HEK293 (cell line): ENCODE data around the gene NAT14.

Experiments used
- CTCF ChIA-PET: fragments of 350-600 bp; formaldehyde crosslinking; extraction: SDS; loops from one replicate; lab custom pipeline; 2021; ENCODE audit warnings: antibody characterized with exemption; lab: Yijun Ruan, JAX
- POLR2A ChIA-PET: fragments of 300-600 bp; formaldehyde crosslinking; extraction: SDS; loops from one replicate; lab custom pipeline; 2020; ENCODE audit warnings: antibody characterized with exemption, inconsistent platforms; lab: Yijun Ruan, JAX
- H3K27ac ChIP-seq: fragments of 200-500 bp; sonication (Bioruptor generic); 2 replicates; pipeline ENCODE4 v1.5.1; 2014; ENCODE audit warnings: low read depth, low read length, control low read depth, inconsistent platforms; ENCODE audit errors: extremely low read depth
- H3K36me3 ChIP-seq, 2 experiments: fragments of 200-500 bp in 1 of 2; sonication (Bioruptor generic) in 1 of 2; 1 replicate in 1 of 2; 2 replicates in 1 of 2; pipeline ENCODE4 v1.5.1; 2014 to 2017; ENCODE audit warnings: inconsistent platforms in 2 of 2, low read length in 2 of 2; ENCODE audit not compliant: control insufficient read depth in 2 of 2, insufficient read depth in 1 of 2
- H3K4me1 ChIP-seq: fragments of 200-500 bp; sonication (Bioruptor generic); 2 replicates; pipeline ENCODE4 v1.5.1; 2014; ENCODE audit warnings: mild to moderate bottlenecking, low read length, inconsistent platforms; ENCODE audit not compliant: control insufficient read depth, insufficient read depth
- H3K4me3 ChIP-seq: 2 replicates; pipeline ENCODE4 v1.5.1; 2011; ENCODE audit warnings: low read depth, mild to moderate bottlenecking, control low read depth, low read length, moderate library complexity
- H3K9me3 ChIP-seq: fragments of 200-500 bp; sonication (Bioruptor generic); 2 replicates; pipeline ENCODE4 v1.5.1; 2014; ENCODE audit warnings: low read depth, low read length, inconsistent platforms; ENCODE audit not compliant: control insufficient read depth, insufficient read depth
- EGR2 ChIP-seq: fragments of 450-650 bp; formaldehyde crosslinking; IDR thresholded peaks from 2 replicates; pipeline ENCODE4 v1.5.1; 2016; ENCODE audit warnings: low read depth, missing biosample characterization, missing genetic modification characterization
- OSR2 ChIP-seq: fragments of 450-650 bp; formaldehyde crosslinking; IDR thresholded peaks from 2 replicates; pipeline ENCODE4 v1.5.1; 2016; ENCODE audit warnings: missing biosample characterization, missing genetic modification characterization
- SCRT1 ChIP-seq: fragments of 450-650 bp; formaldehyde crosslinking; IDR thresholded peaks from 2 replicates; pipeline ENCODE4 v1.5.1; 2016; ENCODE audit warnings: missing biosample characterization, missing genetic modification characterization, borderline replicate concordance
- SETDB1 ChIP-seq: IDR thresholded peaks from one replicate; pipeline ENCODE4 v1.6.1; 2017; ENCODE audit warnings: mild to moderate bottlenecking, low read length, moderate library complexity, mixed read lengths; ENCODE audit not compliant: insufficient read length
- YY2 ChIP-seq: fragments of 450-650 bp; formaldehyde crosslinking; IDR thresholded peaks from 2 replicates; pipeline ENCODE4 v1.5.1; 2016; ENCODE audit warnings: missing biosample characterization, missing genetic modification characterization
- ZBTB17 ChIP-seq: fragments of 450-650 bp; formaldehyde crosslinking; IDR thresholded peaks from 2 replicates; pipeline ENCODE4 v1.5.1; 2016; ENCODE audit warnings: missing biosample characterization, missing genetic modification characterization
- ZFHX2 ChIP-seq: fragments of 450-650 bp; formaldehyde crosslinking; conservative IDR thresholded peaks from 2 replicates; pipeline ENCODE4 v1.5.1; 2016; ENCODE audit warnings: missing biosample characterization, missing genetic modification characterization
- ZFP3 ChIP-seq: fragments of 450-650 bp; formaldehyde crosslinking; IDR thresholded peaks from 2 replicates; pipeline ENCODE4 v1.5.1; 2016; ENCODE audit warnings: low read depth, missing biosample characterization, missing genetic modification characterization
- ZNF133 ChIP-seq: fragments of 450-650 bp; formaldehyde crosslinking; IDR thresholded peaks from 2 replicates; pipeline ENCODE4 v1.5.1; 2016; ENCODE audit warnings: missing biosample characterization, missing genetic modification characterization
- ZNF155 ChIP-seq: fragments of 450-650 bp; formaldehyde crosslinking; IDR thresholded peaks from 2 replicates; pipeline ENCODE4 v1.5.1; 2016; ENCODE audit warnings: missing biosample characterization, missing genetic modification characterization
- ZNF416 ChIP-seq: fragments of 450-650 bp; formaldehyde crosslinking; IDR thresholded peaks from 2 replicates; pipeline ENCODE4 v1.5.1; 2016; ENCODE audit warnings: missing biosample characterization, missing genetic modification characterization
- ZNF558 ChIP-seq: fragments of 450-650 bp; formaldehyde crosslinking; IDR thresholded peaks from 2 replicates; pipeline ENCODE4 v1.5.1; 2016; ENCODE audit warnings: missing biosample characterization, missing genetic modification characterization
- ZNF664 ChIP-seq: fragments of 450-650 bp; formaldehyde crosslinking; IDR thresholded peaks from 2 replicates; pipeline ENCODE4 v1.5.1; 2016; ENCODE audit warnings: missing biosample characterization, missing genetic modification characterization
- ZNF670 ChIP-seq: fragments of 450-650 bp; formaldehyde crosslinking; IDR thresholded peaks from 2 replicates; pipeline ENCODE4 v1.5.1; 2016; ENCODE audit warnings: missing biosample characterization, missing genetic modification characterization, low read depth
- ZNF837 ChIP-seq: fragments of 450-650 bp; formaldehyde crosslinking; IDR thresholded peaks from 2 replicates; pipeline ENCODE4 v1.5.1; 2016; ENCODE audit warnings: missing biosample characterization, missing genetic modification characterization
- TF ChIP-seq, protein P1 (sequence below): fragments of 450-650 bp; formaldehyde crosslinking; IDR thresholded peaks from 2 replicates; pipeline ENCODE4 v1.5.1; 2016; ENCODE audit warnings: missing biosample characterization, missing genetic modification characterization
- TF ChIP-seq, protein P2 (sequence below): fragments of 450-650 bp; formaldehyde crosslinking; IDR thresholded peaks from 2 replicates; pipeline ENCODE4 v1.5.1; 2016; ENCODE audit warnings: missing biosample characterization, missing genetic modification characterization
- TF ChIP-seq, protein P3 (sequence below): fragments of 450-650 bp; formaldehyde crosslinking; IDR thresholded peaks from 2 replicates; pipeline ENCODE4 v1.5.0; 2017; ENCODE audit warnings: missing biosample characterization, missing genetic modification characterization, borderline replicate concordance
- TF ChIP-seq, protein P4 (sequence below): fragments of 450-650 bp; formaldehyde crosslinking; IDR thresholded peaks from 2 replicates; pipeline ENCODE4 v1.5.1; 2016; ENCODE audit warnings: missing biosample characterization, missing genetic modification characterization

NAT14 gene

DNA sequence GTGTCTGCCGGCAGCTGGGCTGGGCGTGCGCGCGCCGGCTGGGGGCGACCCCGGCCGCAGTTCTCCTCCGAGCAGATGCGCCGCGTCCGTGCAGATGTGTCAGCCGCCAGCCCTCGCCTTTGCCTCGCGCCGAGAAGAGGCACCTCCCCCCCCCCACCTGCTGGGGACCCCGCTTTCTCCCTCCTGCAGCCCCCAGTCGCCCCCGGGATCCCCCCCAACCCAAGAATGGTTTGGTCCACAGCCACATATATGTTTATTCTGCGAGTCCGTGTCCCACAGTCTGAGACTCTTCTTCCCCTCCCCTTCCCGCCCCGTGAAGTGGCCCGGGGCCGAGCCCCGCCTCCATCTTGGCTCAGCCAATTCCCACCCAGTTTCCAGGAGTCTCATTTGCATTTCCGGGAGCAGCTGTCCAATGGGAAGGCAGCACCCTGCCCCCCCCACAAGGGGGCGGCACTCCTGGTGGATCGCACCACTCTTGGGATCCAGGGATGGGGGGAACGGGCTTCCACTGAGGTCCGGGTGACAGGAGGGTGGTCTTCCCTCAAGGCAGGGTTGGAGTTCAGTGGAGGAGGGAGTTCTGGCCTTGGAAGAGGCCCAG, 32.1 kb upstream of the NAT14 start (continued):
- TF ChIP-seq, protein P1, sequence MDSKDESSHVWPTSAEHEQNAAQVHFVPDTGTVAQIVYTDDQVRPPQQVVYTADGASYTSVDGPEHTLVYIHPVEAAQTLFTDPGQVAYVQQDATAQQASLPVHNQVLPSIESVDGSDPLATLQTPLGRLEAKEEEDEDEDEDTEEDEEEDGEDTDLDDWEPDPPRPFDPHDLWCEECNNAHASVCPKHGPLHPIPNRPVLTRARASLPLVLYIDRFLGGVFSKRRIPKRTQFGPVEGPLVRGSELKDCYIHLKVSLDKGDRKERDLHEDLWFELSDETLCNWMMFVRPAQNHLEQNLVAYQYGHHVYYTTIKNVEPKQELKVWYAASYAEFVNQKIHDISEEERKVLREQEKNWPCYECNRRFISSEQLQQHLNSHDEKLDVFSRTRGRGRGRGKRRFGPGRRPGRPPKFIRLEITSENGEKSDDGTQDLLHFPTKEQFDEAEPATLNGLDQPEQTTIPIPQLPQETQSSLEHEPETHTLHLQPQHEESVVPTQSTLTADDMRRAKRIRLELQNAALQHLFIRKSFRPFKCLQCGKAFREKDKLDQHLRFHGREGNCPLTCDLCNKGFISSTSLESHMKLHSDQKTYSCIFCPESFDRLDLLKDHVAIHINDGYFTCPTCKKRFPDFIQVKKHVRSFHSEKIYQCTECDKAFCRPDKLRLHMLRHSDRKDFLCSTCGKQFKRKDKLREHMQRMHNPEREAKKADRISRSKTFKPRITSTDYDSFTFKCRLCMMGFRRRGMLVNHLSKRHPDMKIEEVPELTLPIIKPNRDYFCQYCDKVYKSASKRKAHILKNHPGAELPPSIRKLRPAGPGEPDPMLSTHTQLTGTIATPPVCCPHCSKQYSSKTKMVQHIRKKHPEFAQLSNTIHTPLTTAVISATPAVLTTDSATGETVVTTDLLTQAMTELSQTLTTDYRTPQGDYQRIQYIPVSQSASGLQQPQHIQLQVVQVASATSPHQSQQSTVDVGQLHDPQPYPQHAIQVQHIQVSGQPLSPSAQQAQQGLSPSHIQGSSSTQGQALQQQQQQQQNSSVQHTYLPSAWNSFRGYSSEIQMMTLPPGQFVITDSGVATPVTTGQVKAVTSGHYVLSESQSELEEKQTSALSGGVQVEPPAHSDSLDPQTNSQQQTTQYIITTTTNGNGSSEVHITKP = peak; percentile 86
- TF ChIP-seq SCRT1 (tag by site-specific recombination) = no peak
- TF ChIP-seq, all 188 proteins: peak for 4

DNA sequence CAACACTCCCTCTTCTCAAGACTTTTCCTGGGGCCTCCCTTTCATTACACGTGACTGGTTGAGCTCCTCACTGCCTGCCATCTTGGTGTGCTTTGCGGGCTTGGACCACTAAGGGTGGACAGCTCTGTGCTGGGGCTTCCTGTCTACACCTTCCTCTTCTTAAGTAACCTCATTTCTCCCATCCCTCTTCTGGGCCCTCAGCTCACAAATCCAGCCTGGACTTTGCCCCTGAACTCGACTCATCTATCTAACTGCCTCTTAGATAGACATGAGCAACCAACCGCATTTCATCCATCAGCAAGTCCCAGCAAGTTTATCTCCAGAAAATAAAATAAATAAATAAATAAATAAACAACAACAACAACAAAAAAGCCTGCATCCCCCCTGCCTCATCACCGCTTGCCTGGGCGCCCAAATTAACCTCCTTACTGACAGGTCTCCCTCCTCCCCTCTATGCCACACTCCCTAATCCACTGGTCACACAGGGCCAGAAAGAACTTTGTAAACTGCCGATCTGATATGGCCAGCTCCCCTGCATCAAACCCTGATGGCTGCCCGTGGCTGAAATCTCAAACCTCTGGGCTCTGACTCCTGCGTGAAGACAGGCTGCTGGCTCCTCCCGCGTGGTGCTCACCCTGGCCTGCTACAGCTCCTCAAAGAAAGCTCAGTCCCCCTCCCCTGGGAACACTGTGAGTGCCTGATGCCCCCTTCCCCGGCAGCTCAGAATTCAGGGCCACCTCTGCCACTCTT, 31.3 kb upstream of the NAT14 start:
- no peak for TF ChIP-seq ZNF416 (tag by site-specific recombination)
- no peak for TF ChIP-seq ZNF837 (tag by site-specific recombination)
- TF ChIP-seq YY2 (tag by site-specific recombination) = no peak
- no peak for TF ChIP-seq OSR2 (tag by site-specific recombination)
- no peak for TF ChIP-seq ZNF670 (tag by site-specific recombination)
- peak; percentile 64 for TF ChIP-seq ZBTB17 (tag by site-specific recombination)
- TF ChIP-seq, protein P2, sequence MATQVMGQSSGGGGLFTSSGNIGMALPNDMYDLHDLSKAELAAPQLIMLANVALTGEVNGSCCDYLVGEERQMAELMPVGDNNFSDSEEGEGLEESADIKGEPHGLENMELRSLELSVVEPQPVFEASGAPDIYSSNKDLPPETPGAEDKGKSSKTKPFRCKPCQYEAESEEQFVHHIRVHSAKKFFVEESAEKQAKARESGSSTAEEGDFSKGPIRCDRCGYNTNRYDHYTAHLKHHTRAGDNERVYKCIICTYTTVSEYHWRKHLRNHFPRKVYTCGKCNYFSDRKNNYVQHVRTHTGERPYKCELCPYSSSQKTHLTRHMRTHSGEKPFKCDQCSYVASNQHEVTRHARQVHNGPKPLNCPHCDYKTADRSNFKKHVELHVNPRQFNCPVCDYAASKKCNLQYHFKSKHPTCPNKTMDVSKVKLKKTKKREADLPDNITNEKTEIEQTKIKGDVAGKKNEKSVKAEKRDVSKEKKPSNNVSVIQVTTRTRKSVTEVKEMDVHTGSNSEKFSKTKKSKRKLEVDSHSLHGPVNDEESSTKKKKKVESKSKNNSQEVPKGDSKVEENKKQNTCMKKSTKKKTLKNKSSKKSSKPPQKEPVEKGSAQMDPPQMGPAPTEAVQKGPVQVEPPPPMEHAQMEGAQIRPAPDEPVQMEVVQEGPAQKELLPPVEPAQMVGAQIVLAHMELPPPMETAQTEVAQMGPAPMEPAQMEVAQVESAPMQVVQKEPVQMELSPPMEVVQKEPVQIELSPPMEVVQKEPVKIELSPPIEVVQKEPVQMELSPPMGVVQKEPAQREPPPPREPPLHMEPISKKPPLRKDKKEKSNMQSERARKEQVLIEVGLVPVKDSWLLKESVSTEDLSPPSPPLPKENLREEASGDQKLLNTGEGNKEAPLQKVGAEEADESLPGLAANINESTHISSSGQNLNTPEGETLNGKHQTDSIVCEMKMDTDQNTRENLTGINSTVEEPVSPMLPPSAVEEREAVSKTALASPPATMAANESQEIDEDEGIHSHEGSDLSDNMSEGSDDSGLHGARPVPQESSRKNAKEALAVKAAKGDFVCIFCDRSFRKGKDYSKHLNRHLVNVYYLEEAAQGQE (tag by site-specific recombination) = 0 out of 2 replicates have a peak, but pooled peaks have one; percentile 7
- 0 out of 2 replicates have a peak, but pooled peaks have one; percentile 11 for TF ChIP-seq ZNF664 (tag by site-specific recombination)
- no peaks in the 10 kb centered on the region for H3K9me3 ChIP-seq

DNA sequence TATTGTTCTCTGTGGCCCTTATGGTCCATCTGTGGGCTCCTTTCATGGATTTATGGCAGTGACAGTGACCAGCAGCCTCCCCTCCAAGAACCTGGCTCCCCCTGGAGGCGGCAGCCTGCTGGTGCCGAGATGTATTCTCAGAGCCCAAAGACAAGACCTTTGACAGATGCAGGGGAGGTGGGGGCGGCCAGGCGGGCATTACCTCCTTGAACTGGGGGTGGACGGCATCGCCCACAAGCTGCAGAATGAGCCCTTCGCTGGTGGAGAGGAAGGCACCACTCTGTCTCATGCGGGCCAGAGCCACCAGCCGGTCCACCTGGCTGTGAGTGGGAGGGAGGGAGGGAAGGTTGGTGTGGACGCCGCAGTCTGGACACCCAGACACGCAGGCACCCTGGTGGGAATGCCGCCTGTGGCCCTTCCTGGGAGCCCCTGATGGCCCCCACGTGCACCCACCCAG, 30.2 kb upstream of the NAT14 start:
- ChIA-PET CTCF (interaction anchor here (0.7 to 3.2 kb wide), 7 partner anchors 13 to 313 kb away, joined by 3 to 19 read pairs (median 5); no protein-coding TSS in a partner anchor), POLR2A (interaction anchor here (0.6 kb wide), 1 partner anchor 22 kb away, joined by 3 read pairs; the partner anchor contains the start of gene ZNF628)
- H3K36me3 ChIP-seq = no peaks in the 10 kb centered on the region
- H3K27ac ChIP-seq = no peak overlapping the region
- H3K4me3 ChIP-seq = no peak overlapping the region
- 0 out of 2 replicates have a peak, but pooled peaks cover 3% of the 10 kb centered on the region for H3K4me1 ChIP-seq
- H3K9me3 ChIP-seq = no peaks in the 10 kb centered on the region
- TF ChIP-seq, protein P3, sequence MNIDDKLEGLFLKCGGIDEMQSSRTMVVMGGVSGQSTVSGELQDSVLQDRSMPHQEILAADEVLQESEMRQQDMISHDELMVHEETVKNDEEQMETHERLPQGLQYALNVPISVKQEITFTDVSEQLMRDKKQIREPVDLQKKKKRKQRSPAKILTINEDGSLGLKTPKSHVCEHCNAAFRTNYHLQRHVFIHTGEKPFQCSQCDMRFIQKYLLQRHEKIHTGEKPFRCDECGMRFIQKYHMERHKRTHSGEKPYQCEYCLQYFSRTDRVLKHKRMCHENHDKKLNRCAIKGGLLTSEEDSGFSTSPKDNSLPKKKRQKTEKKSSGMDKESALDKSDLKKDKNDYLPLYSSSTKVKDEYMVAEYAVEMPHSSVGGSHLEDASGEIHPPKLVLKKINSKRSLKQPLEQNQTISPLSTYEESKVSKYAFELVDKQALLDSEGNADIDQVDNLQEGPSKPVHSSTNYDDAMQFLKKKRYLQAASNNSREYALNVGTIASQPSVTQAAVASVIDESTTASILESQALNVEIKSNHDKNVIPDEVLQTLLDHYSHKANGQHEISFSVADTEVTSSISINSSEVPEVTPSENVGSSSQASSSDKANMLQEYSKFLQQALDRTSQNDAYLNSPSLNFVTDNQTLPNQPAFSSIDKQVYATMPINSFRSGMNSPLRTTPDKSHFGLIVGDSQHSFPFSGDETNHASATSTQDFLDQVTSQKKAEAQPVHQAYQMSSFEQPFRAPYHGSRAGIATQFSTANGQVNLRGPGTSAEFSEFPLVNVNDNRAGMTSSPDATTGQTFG (tag by site-specific recombination) = no peak
- TF ChIP-seq ZFP3 (tag by site-specific recombination) (no peak), EGR2 (tag by site-specific recombination) (peak; percentile 57), ZNF133 (no peak), ZNF558 (no peak), ZFHX2 (tag by site-specific recombination) (peak; percentile 78), SETDB1 (no peak), ZNF155 (tag by site-specific recombination) (no peak)
- TF ChIP-seq, protein P4, sequence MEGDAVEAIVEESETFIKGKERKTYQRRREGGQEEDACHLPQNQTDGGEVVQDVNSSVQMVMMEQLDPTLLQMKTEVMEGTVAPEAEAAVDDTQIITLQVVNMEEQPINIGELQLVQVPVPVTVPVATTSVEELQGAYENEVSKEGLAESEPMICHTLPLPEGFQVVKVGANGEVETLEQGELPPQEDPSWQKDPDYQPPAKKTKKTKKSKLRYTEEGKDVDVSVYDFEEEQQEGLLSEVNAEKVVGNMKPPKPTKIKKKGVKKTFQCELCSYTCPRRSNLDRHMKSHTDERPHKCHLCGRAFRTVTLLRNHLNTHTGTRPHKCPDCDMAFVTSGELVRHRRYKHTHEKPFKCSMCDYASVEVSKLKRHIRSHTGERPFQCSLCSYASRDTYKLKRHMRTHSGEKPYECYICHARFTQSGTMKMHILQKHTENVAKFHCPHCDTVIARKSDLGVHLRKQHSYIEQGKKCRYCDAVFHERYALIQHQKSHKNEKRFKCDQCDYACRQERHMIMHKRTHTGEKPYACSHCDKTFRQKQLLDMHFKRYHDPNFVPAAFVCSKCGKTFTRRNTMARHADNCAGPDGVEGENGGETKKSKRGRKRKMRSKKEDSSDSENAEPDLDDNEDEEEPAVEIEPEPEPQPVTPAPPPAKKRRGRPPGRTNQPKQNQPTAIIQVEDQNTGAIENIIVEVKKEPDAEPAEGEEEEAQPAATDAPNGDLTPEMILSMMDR = peak; percentile 64; the same call in 1 of the 2 replicates

More for the DNA sequence above, 31.3 kb upstream of the NAT14 start:
- POLR2A ChIA-PET = interaction anchor here (0.6 to 1.4 kb wide), 5 partner anchors 8 to 46 kb away, joined by 3 to 6 read pairs (median 4); partner anchors contain the start of genes ISOC2, SHISA7, UBE2S and ZNF628
- Histone ChIP-seq H3K4me3 (no peak overlapping the region), H3K36me3 (no peaks in the 10 kb centered on the region), H3K27ac (no peak overlapping the region), H3K4me1 (no peaks in the 10 kb centered on the region)
- CTCF ChIA-PET = interaction anchor here (0.5 to 3.2 kb wide), 14 partner anchors 9 to 366 kb away, joined by 3 to 19 read pairs (median 4); no protein-coding TSS in a partner anchor
